HepG2 (cell line): Measurements from ENCODE around the gene MFNG. TPM values are rescaled to one million over a fixed set of nuclear protein-coding genes. Genes with fewer than 3 reads are reported as not detected.
A peak's percentile ranks its signal among the peaks of the same experiment; 100 is the strongest.

ENCODE experiments used
- CBFB ChIP-seq: sonication (generic); formaldehyde crosslinking; IDR thresholded peaks from 2 replicates; pipeline ENCODE4 v1.4.0; 2020; ENCODE audit warnings: missing genetic modification reagents
- FOXM1 ChIP-seq: sonication (generic); formaldehyde crosslinking; IDR thresholded peaks from 2 replicates; pipeline ENCODE4 v1.5.0; 2020; ENCODE audit warnings: missing genetic modification reagents
- HDAC2 ChIP-seq: sonication (generic); formaldehyde crosslinking; IDR thresholded peaks from 2 replicates; pipeline ENCODE4 v1.4.0; 2020; ENCODE audit warnings: missing genetic modification reagents
- HIC2 ChIP-seq: sonication (generic); formaldehyde crosslinking; IDR thresholded peaks from 2 replicates; pipeline ENCODE4 v1.9.0; 2022; ENCODE audit warnings: low read depth, missing genetic modification reagents
- NFE2 ChIP-seq: sonication (generic); formaldehyde crosslinking; IDR thresholded peaks from 2 replicates; pipeline ENCODE4 v1.4.0; 2020; ENCODE audit warnings: missing genetic modification reagents
- NPAS2 ChIP-seq: sonication (generic); formaldehyde crosslinking; IDR thresholded peaks from 2 replicates; pipeline ENCODE4 v1.8.0; 2022; ENCODE audit warnings: mild to moderate bottlenecking, missing genetic modification reagents, borderline replicate concordance
- SMAD1 ChIP-seq: sonication (generic); formaldehyde crosslinking; IDR thresholded peaks from 2 replicates; pipeline ENCODE4 v1.4.0; 2020; ENCODE audit warnings: missing genetic modification reagents, low read depth, mild to moderate bottlenecking, borderline replicate concordance
- TFAP4 ChIP-seq: sonication (generic); IDR thresholded peaks from 2 replicates; pipeline ENCODE4 v1.6.1; 2016; ENCODE audit warnings: low read depth, borderline replicate concordance
- ZBTB21 ChIP-seq: sonication (generic); formaldehyde crosslinking; IDR thresholded peaks from 2 replicates; pipeline ENCODE4 v1.4.0; 2020; ENCODE audit warnings: missing genetic modification reagents
- ZNF224 ChIP-seq: sonication (generic); formaldehyde crosslinking; IDR thresholded peaks from 2 replicates; pipeline ENCODE4 v1.5.0; 2020; ENCODE audit warnings: mild to moderate bottlenecking, missing genetic modification reagents
- ZNF446 ChIP-seq: sonication (generic); formaldehyde crosslinking; IDR thresholded peaks from 2 replicates; pipeline ENCODE4 v1.5.0; 2020; ENCODE audit warnings: mild to moderate bottlenecking, missing genetic modification reagents
- ZNF546 ChIP-seq: sonication (generic); formaldehyde crosslinking; conservative IDR thresholded peaks from 2 replicates; pipeline ENCODE4 v1.8.1; 2023; ENCODE audit warnings: mild to moderate bottlenecking, missing genetic modification reagents
- ZNF552 ChIP-seq: sonication (generic); formaldehyde crosslinking; IDR thresholded peaks from 2 replicates; pipeline ENCODE4 v1.9.0; 2022; ENCODE audit warnings: missing genetic modification reagents, mild to moderate bottlenecking, borderline replicate concordance
- polyA plus RNA-seq, 8 experiments: library from polyadenylated mRNA; depleted of rRNA in 3 of 8; stranded (reverse) in 7 of 8; unstranded in 1 of 8; fragments of >200 nt; fragmentation: Illumina TruSeq in 4 of 8; extraction: Trizol in 4 of 8; gene quantifications; 2 replicates each; pipeline versions ENCODE4 v1.2.1 to v1.2.3, GENCODE V29; 2011 to 2016; ENCODE audit warnings: low read depth in 4 of 8, missing spikeins in 1 of 8, mixed read lengths in 1 of 8; ENCODE audit not compliant: insufficient read depth in 1 of 8
- total RNA-seq, 5 experiments: library from RNA; depleted of rRNA; stranded (reverse); fragments of >200 nt; fragmentation: Illumina TruSeq; extraction: Trizol; gene quantifications; 2 replicates each; pipeline ENCODE4 v1.2.3, GENCODE V29; 2016; ENCODE audit warnings: low read depth in 1 of 5
- TF ChIP-seq, protein P1 (sequence below): sonication (generic); formaldehyde crosslinking; IDR thresholded peaks from 2 replicates; pipeline ENCODE4 v1.9.0; 2021; ENCODE audit warnings: missing genetic modification reagents, mild to moderate bottlenecking, borderline replicate concordance
- TF ChIP-seq, protein P2 (sequence below): sonication (generic); formaldehyde crosslinking; IDR thresholded peaks from 2 replicates; pipeline ENCODE4 v1.8.1; 2023; ENCODE audit warnings: mild to moderate bottlenecking, missing genetic modification reagents, borderline replicate concordance
- TF ChIP-seq, protein P3 (sequence below): sonication (generic); formaldehyde crosslinking; IDR thresholded peaks from 2 replicates; pipeline ENCODE4 v1.4.0; 2020; ENCODE audit warnings: mild to moderate bottlenecking, missing genetic modification reagents

Gene MFNG
- total and polyA plus RNA-seq, 2 of the 13 experiments (the other 11 are each of a cell fraction or from before 2014, with no cell fraction given) = 1.0 to 11.7 TPM

GRCh38 chr22:37501610-37502341, 15.6 kb upstream of the MFNG start (continued):
- TF ChIP-seq HIC2 (CRISPR knock-in tag) (peak; percentile 93; the same call in 1 of the 2 replicates), ZNF446 (CRISPR knock-in tag) (0 out of 2 replicates have a peak, but pooled peaks have one; percentile 63), FOXM1 (CRISPR knock-in tag) (no peak; the same call in 1 of the 2 replicates), TFAP4 (peak; percentile 100), ZBTB21 (no peak; the same call in 1 of the 2 replicates), ZNF546 (CRISPR knock-in tag) (peak; percentile 96), HDAC2 (CRISPR knock-in tag) (peak; percentile 94), CBFB (peak; percentile 85; the same call in 1 of the 2 replicates), SMAD1 (CRISPR knock-in tag) (peak; percentile 79; the same call in 1 of the 2 replicates), ZNF224 (peak; percentile 83), ZNF552 (CRISPR knock-in tag) (peak; percentile 94), NFE2 (CRISPR knock-in tag) (no peak), NPAS2 (no peak)
- TF ChIP-seq, protein P1, sequence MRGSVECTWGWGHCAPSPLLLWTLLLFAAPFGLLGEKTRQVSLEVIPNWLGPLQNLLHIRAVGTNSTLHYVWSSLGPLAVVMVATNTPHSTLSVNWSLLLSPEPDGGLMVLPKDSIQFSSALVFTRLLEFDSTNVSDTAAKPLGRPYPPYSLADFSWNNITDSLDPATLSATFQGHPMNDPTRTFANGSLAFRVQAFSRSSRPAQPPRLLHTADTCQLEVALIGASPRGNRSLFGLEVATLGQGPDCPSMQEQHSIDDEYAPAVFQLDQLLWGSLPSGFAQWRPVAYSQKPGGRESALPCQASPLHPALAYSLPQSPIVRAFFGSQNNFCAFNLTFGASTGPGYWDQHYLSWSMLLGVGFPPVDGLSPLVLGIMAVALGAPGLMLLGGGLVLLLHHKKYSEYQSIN = no peak
- TF ChIP-seq, protein P2, sequence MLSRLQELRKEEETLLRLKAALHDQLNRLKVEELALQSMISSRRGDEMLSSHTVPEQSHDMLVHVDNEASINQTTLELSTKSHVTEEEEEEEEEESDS (CRISPR knock-in tag) = no peak; the same call in 1 of the 2 replicates
- TF ChIP-seq, protein P3, sequence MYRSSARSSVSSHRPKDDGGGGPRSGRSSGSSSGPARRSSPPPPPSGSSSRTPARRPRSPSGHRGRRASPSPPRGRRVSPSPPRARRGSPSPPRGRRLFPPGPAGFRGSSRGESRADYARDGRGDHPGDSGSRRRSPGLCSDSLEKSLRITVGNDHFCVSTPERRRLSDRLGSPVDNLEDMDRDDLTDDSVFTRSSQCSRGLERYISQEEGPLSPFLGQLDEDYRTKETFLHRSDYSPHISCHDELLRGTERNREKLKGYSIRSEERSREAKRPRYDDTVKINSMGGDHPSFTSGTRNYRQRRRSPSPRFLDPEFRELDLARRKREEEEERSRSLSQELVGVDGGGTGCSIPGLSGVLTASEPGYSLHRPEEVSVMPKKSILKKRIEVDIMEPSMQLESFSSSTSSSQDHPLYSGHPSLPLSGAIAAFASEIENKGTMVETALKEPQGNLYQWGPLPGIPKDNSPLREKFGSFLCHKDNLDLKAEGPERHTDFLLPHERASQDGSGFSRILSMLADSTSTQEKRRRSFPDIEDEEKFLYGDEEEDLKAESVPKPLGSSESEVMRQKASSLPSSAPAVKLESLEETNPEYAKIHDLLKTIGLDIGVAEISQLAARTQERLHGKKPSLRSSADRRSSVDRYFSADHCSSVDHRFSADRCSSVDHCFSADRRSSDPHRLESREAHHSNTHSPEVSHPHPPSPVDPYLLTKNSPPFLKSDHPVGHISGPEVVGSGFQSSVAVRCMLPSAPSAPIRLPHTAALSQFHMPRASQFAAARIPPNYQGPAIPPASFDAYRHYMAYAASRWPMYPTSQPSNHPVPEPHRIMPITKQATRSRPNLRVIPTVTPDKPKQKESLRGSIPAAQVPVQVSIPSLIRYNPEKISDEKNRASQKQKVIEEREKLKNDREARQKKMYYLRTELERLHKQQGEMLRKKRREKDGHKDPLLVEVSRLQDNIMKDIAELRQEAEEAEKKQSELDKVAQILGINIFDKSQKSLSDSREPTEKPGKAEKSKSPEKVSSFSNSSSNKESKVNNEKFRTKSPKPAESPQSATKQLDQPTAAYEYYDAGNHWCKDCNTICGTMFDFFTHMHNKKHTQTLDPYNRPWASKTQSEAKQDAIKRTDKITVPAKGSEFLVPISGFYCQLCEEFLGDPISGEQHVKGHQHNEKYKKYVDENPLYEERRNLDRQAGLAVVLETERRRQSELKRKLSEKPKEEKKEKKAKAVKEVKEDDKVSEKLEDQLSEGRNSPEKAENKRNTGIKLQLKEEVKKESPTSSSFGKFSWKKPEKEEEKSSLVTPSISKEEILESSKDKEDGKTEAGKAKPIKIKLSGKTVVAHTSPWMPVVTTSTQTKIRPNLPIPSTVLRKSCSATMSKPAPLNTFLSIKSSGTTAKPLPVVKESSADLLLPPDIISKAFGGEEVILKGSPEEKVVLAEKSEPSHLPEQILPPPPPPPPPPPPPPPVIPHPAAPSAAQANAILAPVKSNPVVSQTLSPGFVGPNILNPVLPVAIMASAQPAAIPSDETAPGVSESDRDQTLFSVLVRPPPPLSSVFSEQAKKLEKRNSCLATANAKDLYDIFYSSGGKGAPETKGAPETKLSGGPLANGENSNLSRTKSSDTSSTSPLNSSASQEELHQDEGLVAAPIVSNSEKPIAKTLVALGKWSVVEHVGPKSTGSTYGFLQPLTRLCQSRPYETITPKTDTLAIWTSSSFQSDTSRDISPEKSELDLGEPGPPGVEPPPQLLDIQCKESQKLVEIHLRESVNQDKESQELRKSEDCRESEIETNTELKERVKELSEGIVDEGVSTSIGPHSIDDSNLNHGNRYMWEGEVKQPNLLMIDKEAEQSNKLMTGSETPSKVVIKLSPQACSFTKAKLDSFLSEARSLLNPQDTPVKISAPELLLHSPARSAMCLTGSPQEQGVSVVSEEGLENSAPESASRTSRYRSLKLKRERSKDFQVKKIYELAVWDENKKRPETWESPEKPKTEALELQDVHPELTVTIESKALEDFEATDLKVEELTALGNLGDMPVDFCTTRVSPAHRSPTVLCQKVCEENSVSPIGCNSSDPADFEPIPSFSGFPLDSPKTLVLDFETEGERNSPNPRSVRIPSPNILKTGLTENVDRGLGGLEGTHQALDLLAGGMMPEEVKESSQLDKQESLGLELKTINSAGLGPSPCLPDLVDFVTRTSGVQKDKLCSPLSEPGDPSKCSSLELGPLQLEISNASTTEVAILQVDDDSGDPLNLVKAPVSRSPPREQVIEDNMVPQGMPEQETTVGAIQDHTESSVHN = peak; percentile 89
